Measurements from ENCODE around the gene USP24. TPM values are rescaled to one million over a fixed set of nuclear protein-coding genes. Genes with fewer than 3 reads are reported as not detected.

Gene USP24
- total RNA-seq, 4 donors from 2014 or later: 21.8 to 47.1 (median 28.1) TPM

DNA sequence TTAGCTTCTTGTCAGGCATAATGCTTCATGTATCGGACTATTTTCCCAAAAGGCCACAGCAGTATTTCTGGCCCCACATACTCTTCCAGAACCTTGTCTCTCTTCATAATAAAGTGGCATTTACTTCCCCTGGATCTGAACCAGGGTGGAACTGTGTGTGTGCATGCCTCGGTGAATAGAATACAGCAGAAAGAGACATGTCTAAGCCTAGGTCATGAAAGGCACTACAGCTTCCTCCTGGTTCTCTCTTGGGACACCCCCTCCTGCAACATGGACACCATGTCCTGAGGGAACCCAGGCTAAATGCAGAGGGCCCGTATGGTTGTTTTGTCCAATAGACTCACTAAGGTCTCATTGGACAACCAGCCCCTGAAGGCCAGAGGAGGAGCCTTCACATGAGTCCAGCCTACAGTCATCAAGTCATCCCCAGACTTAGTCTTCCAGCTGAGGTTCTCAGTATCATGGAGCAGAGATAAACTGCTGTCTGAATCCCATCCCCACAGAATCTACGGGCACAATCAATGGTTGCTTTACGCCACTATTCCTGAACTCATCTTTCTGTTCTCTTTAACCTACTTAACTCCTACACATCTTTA lies 35.0 kb downstream of the USP24 start:
- Histone ChIP-seq H3K4me1 (peaks cover 0 to 5% (median 0%) of the 10 kb centered on the region in 3 donors), H3K4me3 (no peak overlapping the region), H3K36me3 (peaks cover 0 to 24% (median 0%) of the 10 kb centered on the region in 3 donors), H3K9me3 (no peaks in the 10 kb centered on the region), H3K27ac (no peak overlapping the region), H3K27me3 (no peaks in the 10 kb centered on the region)
- TF ChIP-seq POLR2A (IDR thresholded peaks at IDR 0.05): no peak
- TF ChIP-seq, protein P1, sequence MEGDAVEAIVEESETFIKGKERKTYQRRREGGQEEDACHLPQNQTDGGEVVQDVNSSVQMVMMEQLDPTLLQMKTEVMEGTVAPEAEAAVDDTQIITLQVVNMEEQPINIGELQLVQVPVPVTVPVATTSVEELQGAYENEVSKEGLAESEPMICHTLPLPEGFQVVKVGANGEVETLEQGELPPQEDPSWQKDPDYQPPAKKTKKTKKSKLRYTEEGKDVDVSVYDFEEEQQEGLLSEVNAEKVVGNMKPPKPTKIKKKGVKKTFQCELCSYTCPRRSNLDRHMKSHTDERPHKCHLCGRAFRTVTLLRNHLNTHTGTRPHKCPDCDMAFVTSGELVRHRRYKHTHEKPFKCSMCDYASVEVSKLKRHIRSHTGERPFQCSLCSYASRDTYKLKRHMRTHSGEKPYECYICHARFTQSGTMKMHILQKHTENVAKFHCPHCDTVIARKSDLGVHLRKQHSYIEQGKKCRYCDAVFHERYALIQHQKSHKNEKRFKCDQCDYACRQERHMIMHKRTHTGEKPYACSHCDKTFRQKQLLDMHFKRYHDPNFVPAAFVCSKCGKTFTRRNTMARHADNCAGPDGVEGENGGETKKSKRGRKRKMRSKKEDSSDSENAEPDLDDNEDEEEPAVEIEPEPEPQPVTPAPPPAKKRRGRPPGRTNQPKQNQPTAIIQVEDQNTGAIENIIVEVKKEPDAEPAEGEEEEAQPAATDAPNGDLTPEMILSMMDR (IDR thresholded peaks at IDR 0.05): no peak
- no peak for DNase-seq
- intact Hi-C loops (cut with DNase I): no loop called here
- 85 to 91% methylated on average over 5 of the region's 5 CpGs for WGBS, 2 donors

DNA sequence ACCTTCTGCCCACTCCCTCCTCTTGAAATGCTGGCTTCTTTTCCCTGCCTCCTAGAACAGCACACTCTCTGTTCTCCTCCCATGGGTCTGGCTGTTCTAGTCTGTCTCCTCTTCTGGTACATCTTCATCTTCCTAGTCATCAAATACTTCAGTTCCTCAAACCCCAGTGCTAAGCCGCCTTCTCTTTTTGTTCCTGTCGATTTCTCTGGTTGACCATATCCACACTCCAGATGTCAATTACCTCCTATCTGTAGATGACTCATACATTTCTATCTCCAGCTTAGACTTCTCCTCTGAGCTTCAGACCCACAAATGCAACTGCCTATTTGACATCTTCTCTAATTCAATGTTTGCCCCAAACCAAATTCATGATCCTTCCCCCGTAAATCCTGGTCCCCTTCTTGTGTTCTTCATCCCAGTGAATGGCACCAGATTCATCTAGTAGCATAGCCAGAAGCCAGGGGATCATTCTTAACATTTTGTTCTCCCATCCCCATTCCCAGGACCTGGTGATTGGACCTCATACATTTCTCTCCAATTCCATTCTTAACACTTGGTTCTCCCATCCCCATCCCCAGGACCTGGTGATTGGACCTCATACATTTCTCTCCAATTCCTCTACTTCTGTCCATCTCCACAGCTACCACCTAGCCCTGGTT lies 35.9 kb downstream of the USP24 start:
- DNase-seq: no peak
- peaks cover 0 to 5% (median 0%) of the 10 kb centered on the region in 3 donors for H3K4me1 ChIP-seq
- intact Hi-C loops (cut with DNase I): no loop called here
- H3K27me3 ChIP-seq: no peaks in the 10 kb centered on the region
- no peak overlapping the region for H3K27ac ChIP-seq
- no peaks in the 10 kb centered on the region for H3K9me3 ChIP-seq
- TF ChIP-seq, protein P1 (IDR thresholded peaks at IDR 0.05): no peak
- TF ChIP-seq POLR2A (IDR thresholded peaks at IDR 0.05): no peak
- WGBS, 2 donors: 81 to 84% methylated on average over 3 of the region's 3 CpGs
- peaks cover 0 to 24% (median 0%) of the 10 kb centered on the region in 3 donors for H3K36me3 ChIP-seq
- no peak overlapping the region for H3K4me3 ChIP-seq

DNA sequence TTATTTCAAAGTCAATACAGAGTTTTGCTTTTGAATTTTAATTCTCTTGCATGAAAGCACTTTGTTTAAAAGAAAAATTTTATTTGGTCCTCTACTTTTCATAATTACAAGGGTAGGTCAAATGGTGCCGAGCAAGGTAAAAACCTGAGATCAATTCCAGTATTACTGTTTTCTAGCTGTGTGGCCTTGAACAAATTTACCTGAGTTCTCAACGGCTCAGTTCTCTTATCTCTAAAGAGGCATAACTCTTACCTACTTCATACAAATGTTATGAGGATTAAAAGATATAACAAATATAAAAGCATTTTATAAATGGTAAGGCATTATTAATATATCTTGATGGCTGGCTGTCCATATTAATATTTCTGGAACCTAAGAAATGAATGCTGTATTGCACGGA lies 42.5 kb downstream of the USP24 start:
- H3K9me3 ChIP-seq: no peaks in the 10 kb centered on the region
- DNase-seq: no peak
- H3K4me1 ChIP-seq: no peaks in the 10 kb centered on the region
- intact Hi-C loops (cut with DNase I): no loop called here
- no peak overlapping the region for H3K4me3 ChIP-seq
- H3K27me3 ChIP-seq: no peaks in the 10 kb centered on the region
- TF ChIP-seq POLR2A (IDR thresholded peaks at IDR 0.05): no peak
- TF ChIP-seq, protein P1 (IDR thresholded peaks at IDR 0.05): no peak
- peaks cover 0 to 69% (median 8%) of the 10 kb centered on the region in 3 donors for H3K36me3 ChIP-seq
- 91 to 95% methylated on average over 3 of the region's 3 CpGs for WGBS, 2 donors
- no peak overlapping the region for H3K27ac ChIP-seq

DNA sequence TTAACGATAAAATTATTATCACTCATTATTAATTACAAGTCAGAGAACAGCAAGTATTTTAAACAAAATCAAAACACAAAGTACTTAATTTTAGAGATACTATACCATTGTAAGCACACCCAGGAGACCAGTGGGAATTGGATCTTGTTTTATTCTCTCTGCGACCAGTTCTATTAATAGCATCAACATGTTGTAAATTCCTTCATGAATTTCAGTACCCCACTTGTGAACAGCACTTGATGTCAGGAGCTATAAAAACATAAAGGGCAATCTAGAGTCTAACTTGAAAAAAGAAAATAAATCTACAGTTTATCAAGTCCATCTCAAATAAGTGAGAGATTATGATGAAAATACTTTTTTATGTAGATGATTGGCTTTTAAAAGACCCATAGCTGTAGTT lies 42.9 kb downstream of the USP24 start:
- no peak overlapping the region for H3K27ac ChIP-seq
- peaks cover 0 to 69% (median 8%) of the 10 kb centered on the region in 3 donors for H3K36me3 ChIP-seq
- H3K27me3 ChIP-seq: no peaks in the 10 kb centered on the region
- no peaks in the 10 kb centered on the region for H3K4me1 ChIP-seq
- 88 to 95% methylated on average over 2 of the region's 2 CpGs for WGBS, 2 donors
- intact Hi-C loops (cut with DNase I): no loop called here
- H3K9me3 ChIP-seq: no peaks in the 10 kb centered on the region
- no peak overlapping the region for H3K4me3 ChIP-seq
- no peak for DNase-seq
- TF ChIP-seq, protein P1 (IDR thresholded peaks at IDR 0.05): no peak
- no peak for TF ChIP-seq POLR2A (IDR thresholded peaks at IDR 0.05)

DNA sequence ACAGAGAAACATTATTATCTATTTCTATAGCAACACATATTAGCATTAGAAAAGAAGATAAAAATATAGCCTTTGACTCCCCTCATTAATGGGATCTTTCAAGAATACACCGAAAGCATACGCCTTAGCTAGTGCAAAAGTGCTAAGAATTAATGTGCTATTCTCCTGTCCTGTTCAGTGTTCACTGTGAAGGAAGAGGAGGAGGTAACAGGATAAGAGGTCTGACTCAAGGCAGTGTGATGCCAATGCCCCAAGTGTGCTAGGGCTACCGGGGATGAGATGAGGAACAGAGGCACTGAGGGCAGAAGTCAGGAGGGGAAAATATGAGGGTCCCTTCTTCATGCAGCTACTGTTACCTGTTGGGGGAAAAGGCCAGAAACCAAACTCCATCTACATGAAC lies 43.5 kb downstream of the USP24 start:
- no peak for DNase-seq
- H3K9me3 ChIP-seq: no peaks in the 10 kb centered on the region
- intact Hi-C loops (cut with DNase I): no loop called here
- H3K36me3 ChIP-seq: peaks cover 0 to 69% (median 8%) of the 10 kb centered on the region in 3 donors
- no peak overlapping the region for H3K4me3 ChIP-seq
- no peaks in the 10 kb centered on the region for H3K27me3 ChIP-seq
- TF ChIP-seq, protein P1 (IDR thresholded peaks at IDR 0.05): no peak
- TF ChIP-seq POLR2A (IDR thresholded peaks at IDR 0.05): no peak
- H3K4me1 ChIP-seq: no peaks in the 10 kb centered on the region
- H3K27ac ChIP-seq: no peak overlapping the region
- WGBS, 2 donors: 91 to 93% methylated on average over 3 of the region's 3 CpGs

Data from esophagus squamous epithelium (tissue), 5 donors.